K562 (cell line): ENCODE data around the gene AGRP. TPM values are rescaled to one million over a fixed set of nuclear protein-coding genes. Genes with fewer than 3 reads are reported as not detected.

ENCODE experiments used
- ASH1L ChIP-seq: fragments of 450-650 bp; IDR thresholded peaks from 2 replicates; pipeline ENCODE4 v1.6.1; 2018; ENCODE audit warnings: borderline replicate concordance, mild to moderate bottlenecking, low read depth; ENCODE audit not compliant: partially characterized antibody
- CC2D1A ChIP-seq: fragments of 450-650 bp; IDR thresholded peaks from 2 replicates; pipeline ENCODE4 v1.6.1; 2017; ENCODE audit warnings: mild to moderate bottlenecking
- FOSL1 ChIP-seq: fragments of 200-800 bp; sonication (Bioruptor generic); conservative IDR thresholded peaks from 2 replicates; pipeline ENCODE4 v1.6.1; 2016; ENCODE audit warnings: missing genetic modification characterization, missing compliant biosample characterization
- KDM4B ChIP-seq, 2 experiments: fragments of 450-650 bp in 1 of 2; sonication (generic) in 1 of 2; IDR thresholded peaks; 2 replicates each; pipeline ENCODE4 v1.6.1; 2016 to 2017; ENCODE audit warnings: borderline replicate concordance in 2 of 2, antibody characterized with exemption in 1 of 2, low read depth in 1 of 2, mild to moderate bottlenecking in 1 of 2
- MLLT1 ChIP-seq, 2 experiments: fragments of 450-650 bp; IDR thresholded peaks; 2 replicates each; pipeline ENCODE4 v1.6.1; 2016
- NFE2L1 ChIP-seq: fragments of 450-650 bp; IDR thresholded peaks from 2 replicates; pipeline ENCODE4 v1.6.1; 2016; ENCODE audit warnings: missing genetic modification characterization, low read depth, mild to moderate bottlenecking, missing compliant biosample characterization, moderate library complexity, borderline replicate concordance
- NONO ChIP-seq, 2 experiments: fragments of 200-400 bp in 1 of 2; fragments of 450-650 bp in 1 of 2; formaldehyde crosslinking in 1 of 2; IDR thresholded peaks; 2 replicates each; pipeline ENCODE4 v1.6.1; 2017; ENCODE audit warnings: low read depth in 2 of 2, mild to moderate bottlenecking in 2 of 2, moderate library complexity in 2 of 2, low read length in 1 of 2
- RUNX1 ChIP-seq: sonication (generic); IDR thresholded peaks from 2 replicates; pipeline ENCODE4 v1.6.1; 2016; ENCODE audit warnings: antibody characterized with exemption, low read depth
- TRIM24 ChIP-seq, 2 experiments: fragments of 450-650 bp; IDR thresholded peaks; 2 replicates each; pipeline ENCODE4 v1.6.1; 2016
- ZKSCAN8 ChIP-seq: fragments of 200-800 bp; sonication (Bioruptor generic); IDR thresholded peaks from 2 replicates; pipeline ENCODE4 v1.6.1; 2016; ENCODE audit warnings: missing genetic modification characterization, missing compliant biosample characterization
- ZNF316 ChIP-seq: fragments of 450-650 bp; IDR thresholded peaks from 2 replicates; pipeline ENCODE4 v1.6.1; 2016
- ZNF318 ChIP-seq, 2 experiments: fragments of 450-650 bp; IDR thresholded peaks; 2 replicates each; pipeline ENCODE4 v1.6.1; 2016; ENCODE audit warnings: mild to moderate bottlenecking in 2 of 2, borderline replicate concordance in 1 of 2, low read depth in 1 of 2, moderate library complexity in 1 of 2
- ZNF384 ChIP-seq: IDR thresholded peaks from 2 replicates; pipeline ENCODE4 v1.6.1; 2012; ENCODE audit warnings: low read depth, low read length, improper control_type of control experiment
- ZNF639 ChIP-seq, 2 experiments: fragments of 200-800 bp in 1 of 2; sonication (Bioruptor generic) in 1 of 2; sonication (generic) in 1 of 2; formaldehyde crosslinking in 1 of 2; IDR thresholded peaks in 1 of 2; conservative IDR thresholded peaks in 1 of 2; 2 replicates each; pipeline versions ENCODE4 v1.5.0 to v1.6.1; 2016 to 2020; ENCODE audit warnings: missing compliant biosample characterization in 1 of 2, missing genetic modification characterization in 1 of 2, missing genetic modification reagents in 1 of 2
- polyA plus RNA-seq, 8 experiments: library from polyadenylated mRNA; depleted of rRNA in 4 of 8; stranded (reverse) in 5 of 8; unstranded in 3 of 8; fragments of >200 nt; fragmentation: Nextera tagmentation in 2 of 8; fragmentation: Illumina TruSeq in 1 of 8; extraction: Ambion mirVana in 2 of 8; extraction: Trizol in 1 of 8; gene quantifications; 2 replicates each; pipeline versions ENCODE4 v1.2.1 to v1.2.3, GENCODE V29; 2011 to 2014; ENCODE audit warnings: inconsistent platforms in 1 of 8, missing spikeins in 1 of 8
- total RNA-seq, 7 experiments: library from RNA; depleted of rRNA in 6 of 7; stranded (reverse); fragments of >200 nt in 6 of 7; fragmentation: Illumina TruSeq in 2 of 7; extraction: Trizol in 2 of 7; gene quantifications; 2 replicates each; pipeline versions ENCODE4 v1.2.1 to v1.2.3, GENCODE V29; 2011 to 2021; ENCODE audit warnings: low replicate concordance in 1 of 7

AGRP gene
- total and polyA plus RNA-seq, 9 of the 15 experiments (the other 6 are each of a cell fraction or from before 2014, with no cell fraction given) = not detected

GRCh38 chr16:67504031-67505021, 21.0 kb upstream of the AGRP start (continued):
- TF ChIP-seq ZNF639 (CRISPR knock-in tag; conservative IDR thresholded peaks at IDR 0.05 in 1 of 2, IDR thresholded peaks at IDR 0.05 in 1 of 2) (peak in 1 of 2 experiments; percentile 60; a peak in 2 of 4 replicates), RUNX1 (no peak), ZNF318 (IDR thresholded peaks at IDR 0.05; ENCODE audit: borderline replicate concordance in 1 of 2, low read depth in 1 of 2) (peak in 1 of 2 experiments; percentile 52; a peak in 1 of 4 replicates), ZKSCAN8 (CRISPR knock-in tag) (peak; percentile 21; the same call in 1 of the 2 replicates), ZNF384 (peak; percentile 96), ZNF316 (no peak), CC2D1A (peak; percentile 45; the same call in 1 of the 2 replicates), TRIM24 (IDR thresholded peaks at IDR 0.05) (peak in 1 of 2 experiments; percentile 61; a peak in 2 of 4 replicates), NONO (IDR thresholded peaks at IDR 0.05; ENCODE audit: low read depth in 2 of 2, low read length in 1 of 2) (no peak), FOSL1 (tag) (peak; percentile 97), MLLT1 (IDR thresholded peaks at IDR 0.05) (0 out of 4 replicates have a peak, but pooled peaks of 1 of the 2 experiments have one; percentile 15), ASH1L (peak; percentile 32), NFE2L1 (tag) (no peak), KDM4B (IDR thresholded peaks at IDR 0.05; ENCODE audit: borderline replicate concordance in 2 of 2, low read depth in 1 of 2) (no peak)
